C4-2B (cell line): ENCODE results near the gene SPSB4.

ENCODE experiments used
- H3K27ac ChIP-seq: fragments of 450-650 bp; 2 replicates; pipeline ENCODE4 v1.5.1; 2017
- CTCF ChIP-seq: fragments of 450-650 bp; conservative IDR thresholded peaks from 2 replicates; pipeline ENCODE4 v1.5.1; 2017; ENCODE audit warnings: mild to moderate bottlenecking
- ZFX ChIP-seq: fragments of 450-650 bp; IDR thresholded peaks from 2 replicates; pipeline ENCODE4 v1.6.1; 2017

SPSB4 gene

DNA sequence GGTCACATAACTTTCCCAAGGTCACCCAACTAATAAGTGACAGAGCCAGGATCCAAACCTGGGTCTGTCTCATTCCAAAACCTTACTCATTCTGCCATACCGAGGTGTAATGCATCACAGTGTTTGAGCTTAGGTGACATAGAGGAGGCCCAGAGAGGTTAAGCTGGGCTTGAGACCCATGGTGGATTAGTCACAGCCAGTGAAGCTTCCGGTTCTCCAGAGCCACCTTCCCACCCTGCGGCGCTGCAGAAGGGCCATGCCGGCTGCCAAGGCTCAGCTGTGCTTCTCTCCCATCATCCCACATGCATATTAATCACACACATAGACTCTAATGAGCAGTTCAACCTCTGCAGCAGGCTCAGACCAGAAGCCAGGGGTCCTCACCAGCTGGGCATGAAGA lies 42.2 kb downstream of the SPSB4 start:
- no peak overlapping the region for H3K27ac ChIP-seq
- TF ChIP-seq CTCF (no peak), ZFX (no peak)

DNA sequence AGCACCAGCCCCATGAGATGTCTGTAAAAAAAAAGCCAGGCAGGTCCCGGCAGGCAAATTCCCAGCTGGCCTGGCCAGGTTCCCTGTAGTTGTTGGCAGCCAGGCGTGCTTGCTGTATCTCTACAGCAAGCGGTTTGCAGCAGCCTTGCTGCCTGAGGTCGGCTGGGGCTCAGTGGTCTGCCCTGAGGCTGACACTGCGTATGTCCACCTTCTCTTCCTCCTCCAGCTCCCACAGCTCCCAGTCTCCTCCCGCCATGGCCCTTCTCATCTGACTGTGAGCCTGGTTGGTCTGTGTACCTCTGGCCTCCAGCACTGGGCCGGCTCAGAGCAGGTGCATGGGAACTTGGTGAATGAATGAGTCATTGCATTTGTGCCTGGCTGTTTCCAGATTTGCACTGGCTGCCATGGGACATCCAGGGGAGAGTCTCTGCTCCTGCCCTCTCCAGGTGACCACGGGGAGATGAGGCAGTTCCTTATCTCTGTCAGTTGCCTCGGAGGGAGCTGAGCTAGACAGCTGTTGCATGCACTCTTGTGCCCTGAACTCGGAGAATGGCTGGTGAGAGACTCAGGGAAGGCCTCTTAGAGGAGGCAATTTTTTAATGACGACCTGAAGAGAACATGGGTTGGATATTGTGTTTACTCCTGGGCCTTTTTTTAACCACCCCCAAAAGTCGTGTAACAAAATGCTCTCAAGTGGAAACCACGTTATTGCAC lies 43.0 kb downstream of the SPSB4 start:
- H3K27ac ChIP-seq, result no peak overlapping the region
- TF ChIP-seq ZFX, result no peak
- TF ChIP-seq CTCF, result no peak

- TF ChIP-seq CTCF (no peak), ZFX (no peak)
- H3K27ac ChIP-seq, result no peak overlapping the region
Observed at GRCh38 chr3:141094790-141095545, 43.8 kb downstream of the SPSB4 start.

GRCh38 chr3:141095546-141095937 lies 44.4 kb downstream of the SPSB4 start:
- H3K27ac ChIP-seq, result no peak overlapping the region
- TF ChIP-seq ZFX, result no peak
- no peak for TF ChIP-seq CTCF

DNA sequence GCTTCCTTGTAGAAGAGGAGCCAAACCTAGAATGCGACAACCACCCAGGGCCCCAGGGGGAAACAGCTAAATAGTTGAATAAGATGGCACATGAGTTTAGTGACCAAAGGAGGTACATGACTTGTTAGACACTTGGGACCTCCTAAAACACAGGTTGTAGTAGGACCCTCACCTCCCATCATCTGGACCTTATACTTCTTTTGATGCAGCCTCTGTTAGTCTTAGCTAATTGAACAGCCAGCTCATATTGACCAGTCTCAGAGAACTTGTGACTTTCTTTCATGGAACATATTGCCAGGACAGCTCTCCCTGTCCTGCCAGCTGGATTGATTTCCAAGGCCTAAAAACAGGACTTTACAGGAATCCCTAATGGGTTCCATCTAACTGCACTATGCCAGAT lies 45.0 kb downstream of the SPSB4 start:
- no peak for TF ChIP-seq ZFX
- TF ChIP-seq CTCF, result no peak
- H3K27ac ChIP-seq, result no peak overlapping the region

GRCh38 chr3:141096981-141097380 lies 45.8 kb downstream of the SPSB4 start:
- H3K27ac ChIP-seq, result no peak overlapping the region
- TF ChIP-seq ZFX (no peak), CTCF (no peak)

DNA sequence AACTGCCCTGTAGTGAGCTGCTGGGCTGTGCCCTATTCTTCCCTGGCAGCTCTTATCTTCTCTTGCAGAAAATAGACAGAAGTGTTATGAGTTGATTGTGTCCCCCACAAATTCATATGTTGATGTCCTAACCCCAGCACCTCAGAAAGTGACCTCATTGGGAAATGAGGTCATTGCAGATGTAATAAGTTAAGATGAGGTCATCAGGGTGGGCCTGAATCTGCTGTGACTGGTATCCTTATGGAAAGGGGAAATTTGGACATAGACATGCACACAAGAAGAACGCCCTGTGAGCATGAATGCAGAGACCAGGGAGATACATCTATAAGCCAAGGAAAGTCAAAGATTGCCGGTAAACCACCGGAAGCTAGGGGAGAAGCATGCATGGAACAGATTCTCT lies 49.0 kb downstream of the SPSB4 start:
- no peak overlapping the region for H3K27ac ChIP-seq
- TF ChIP-seq CTCF (no peak), ZFX (no peak)
